Renal cortical epithelial cell (primary cell): ENCODE data around the gene IMMP2L. TPM values are rescaled to one million over a fixed set of nuclear protein-coding genes. Genes with fewer than 3 reads are reported as not detected.

Experiments
- DNase-seq: peaks from one replicate; pipeline ENCODE4 v3.0.0-alpha.2; 2011; ENCODE audit warnings: low read depth
- total RNA-seq: library from RNA; depleted of rRNA; stranded (reverse); fragments of >200 nt; gene quantifications from 2 replicates; pipeline ENCODE4 v1.2.3, GENCODE V29; 2014

The IMMP2L gene
- total RNA-seq, 1 donor from 2014 or later: 23.8 TPM

- peak; percentile 73 for DNase-seq
Measured at GRCh38 chr7:111041577-111041976, 520.7 kb downstream of the IMMP2L start.

- DNase-seq: no peak
Measured at GRCh38 chr7:111038185-111038584, 524.1 kb downstream of the IMMP2L start.

- DNase-seq: no peak
Measured at GRCh38 chr7:111031916-111032315, 530.4 kb downstream of the IMMP2L start.

- no peak for DNase-seq
Measured at GRCh38 chr7:111030336-111030735, 532.0 kb downstream of the IMMP2L start.

GRCh38 chr7:111029574-111030251 lies 532.6 kb downstream of the IMMP2L start:
- DNase-seq: peak; percentile 18

- no peak for DNase-seq
Measured at GRCh38 chr7:111029141-111029572, 533.1 kb downstream of the IMMP2L start.

- no peak for DNase-seq
Measured at GRCh38 chr7:111027396-111027795, 534.9 kb downstream of the IMMP2L start.

GRCh38 chr7:111026806-111027205 lies 535.5 kb downstream of the IMMP2L start:
- DNase-seq: no peak

- DNase-seq: no peak
Measured at GRCh38 chr7:111026343-111026742, 535.9 kb downstream of the IMMP2L start.

GRCh38 chr7:111025006-111025405 lies 537.3 kb downstream of the IMMP2L start:
- no peak for DNase-seq

- DNase-seq: no peak
Measured at GRCh38 chr7:111018960-111019736, 543.1 kb downstream of the IMMP2L start.

GRCh38 chr7:111018447-111018846 lies 543.8 kb downstream of the IMMP2L start:
- no peak for DNase-seq

GRCh38 chr7:111014079-111014478 lies 548.2 kb downstream of the IMMP2L start:
- no peak for DNase-seq

GRCh38 chr7:111012799-111013675 lies 549.3 kb downstream of the IMMP2L start:
- no peak for DNase-seq

GRCh38 chr7:111012149-111012548 lies 550.1 kb downstream of the IMMP2L start:
- peak; percentile 9 for DNase-seq

GRCh38 chr7:111011520-111011919 lies 550.8 kb downstream of the IMMP2L start:
- DNase-seq: no peak

- no peak for DNase-seq
Measured at GRCh38 chr7:111010798-111011197, 551.5 kb downstream of the IMMP2L start.

- DNase-seq: no peak
Measured at GRCh38 chr7:111009526-111010040, 552.7 kb downstream of the IMMP2L start.

- no peak for DNase-seq
Measured at GRCh38 chr7:111006691-111007090, 555.6 kb downstream of the IMMP2L start.

- DNase-seq: no peak
Measured at GRCh38 chr7:111006040-111006439, 556.3 kb downstream of the IMMP2L start.

GRCh38 chr7:111005445-111005844 lies 556.8 kb downstream of the IMMP2L start:
- DNase-seq: no peak

GRCh38 chr7:111004310-111004901 lies 557.9 kb downstream of the IMMP2L start:
- DNase-seq: no peak
